Right cardiac atrium (tissue), 5 donors: Measurements from ENCODE around the gene ABHD1. TPM values are rescaled to one million over a fixed set of nuclear protein-coding genes. Genes with fewer than 3 reads are reported as not detected.

Experiments used
- ATAC-seq, 2 donors: fragments of 200-7000 bp; cut with Tn5 transposase; one replicate each; pipeline versions ENCODE4 v1.8.0 to v1.9.1; 2020; ENCODE audit warnings: moderate library complexity in 2 of 2, mild to moderate bottlenecking in 1 of 2
- DNase-seq, 3 donors: peaks; one replicate each; pipeline ENCODE4 v3.0.0-alpha.2; 2020
- H3K27ac ChIP-seq: one replicate; pipeline ENCODE4 v1.5.1; 2013; ENCODE audit warnings: mild to moderate bottlenecking, low read length, control low read depth, moderate library complexity
- H3K27me3 ChIP-seq: one replicate; pipeline ENCODE4 v1.6.1; 2013; ENCODE audit not compliant: control insufficient read depth, insufficient read depth
- H3K4me1 ChIP-seq: one replicate; pipeline ENCODE4 v1.6.1; 2013; ENCODE audit warnings: low read length; ENCODE audit not compliant: control insufficient read depth, insufficient read depth
- H3K4me3 ChIP-seq: one replicate; pipeline ENCODE4 v1.5.1; 2013; ENCODE audit warnings: low read length, control low read depth
- H3K9me3 ChIP-seq: one replicate; pipeline ENCODE4 v1.6.1; 2013; ENCODE audit warnings: low read length; ENCODE audit not compliant: control insufficient read depth
- WGBS: extraction: QIAGEN DNeasy Blood & Tissue Kit; methylation state at CpG from one replicate; pipeline ENCODE4 v1.1.7; 2013; 5-methylcytosine and 5-hydroxymethylcytosine counted together
- intact Hi-C, 4 donors: fragments of 100-400 bp; cut with DNase I; formaldehyde crosslinking; loops; one replicate each; pipeline versions ENCODE4 v1.11.0 to v1.14.0; 2022 to 2023
- polyA plus RNA-seq: library from polyadenylated mRNA; stranded (reverse); fragments of 200-250 nt; gene quantifications from one replicate; pipeline ENCODE4 v1.2.3, GENCODE V29; 2013
- total RNA-seq, 4 donors: library from RNA; stranded (reverse); fragmentation: NEBNext Ultra II Directional; extraction: Animal tissue kit (Norgen Biotek cat#: 25700); gene quantifications; one replicate each; pipeline ENCODE4 v1.2.1, GENCODE V29; 2021
- donor health status: healthy with polysubstance abuse.
- donor health status: DM: no; HTN: yes; CAD: no.
- donor health status: DM: no; HTN: no; CAD: no.
- donor health status: DM: no; HTN: yes; CAD: no; lungs with severe emphysema.
- donor health status: DM: yes; HTN: yes; CAD: no.

Gene ABHD1
- total and polyA plus RNA-seq, 5 donors = 1.6 to 5.1 (median 2.9) TPM

DNA sequence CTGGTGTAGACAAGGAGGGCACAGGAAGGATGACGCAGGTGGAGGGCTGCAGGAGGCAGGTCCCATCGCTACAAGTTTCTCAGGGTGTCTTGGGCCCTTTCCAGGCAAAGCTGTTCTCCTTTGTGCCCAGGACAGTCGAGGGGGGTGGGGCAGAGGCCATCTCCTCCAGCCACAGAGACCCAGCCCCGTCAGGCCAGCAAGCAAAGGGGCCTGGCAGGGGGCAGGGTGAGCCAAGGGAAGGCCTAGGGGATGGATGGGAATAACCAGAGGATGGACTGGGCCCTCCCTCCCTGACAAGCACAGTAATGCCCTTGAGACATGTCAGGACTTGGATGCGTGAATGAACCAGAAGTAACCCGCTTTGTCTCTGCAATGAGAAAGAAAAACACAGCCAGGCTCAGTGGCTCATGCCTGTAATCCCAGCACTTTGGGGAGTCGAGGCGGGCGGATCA lies 31.5 kb downstream of the ABHD1 start:
- no peak for ATAC-seq

DNA sequence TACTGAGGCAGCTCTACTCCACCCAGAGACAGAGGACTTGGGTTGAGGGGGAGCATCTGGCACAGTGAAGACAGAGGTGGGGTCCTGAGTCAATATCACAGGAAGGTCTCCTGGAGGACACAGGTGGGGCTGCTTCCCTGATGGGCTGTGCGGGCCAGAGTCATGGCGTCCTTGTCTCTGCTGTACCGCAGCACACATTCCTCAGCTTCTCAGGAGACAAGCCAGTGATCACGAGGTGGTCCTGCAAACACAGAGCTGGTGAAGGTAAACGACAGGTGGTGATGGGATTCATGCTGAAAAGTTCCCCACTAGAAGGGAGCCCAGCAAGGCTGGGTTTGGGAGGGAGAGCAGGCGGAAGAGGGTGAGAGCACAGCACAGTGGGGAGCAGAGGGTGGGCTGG lies 34.9 kb downstream of the ABHD1 start:
- H3K4me3 ChIP-seq = no peak overlapping the region
- no peak for DNase-seq
- no peaks in the 10 kb centered on the region for H3K27me3 ChIP-seq
- no peaks in the 10 kb centered on the region for H3K4me1 ChIP-seq
- no peak overlapping the region for H3K27ac ChIP-seq
- no peak for ATAC-seq
- no peaks in the 10 kb centered on the region for H3K9me3 ChIP-seq
- WGBS = 71% methylated on average over 6 of the region's 6 CpGs
- intact Hi-C loops = no loop called here

More for the DNA sequence above, 31.5 kb downstream of the ABHD1 start:
- no peak for DNase-seq
- Histone ChIP-seq H3K4me3 (no peak overlapping the region), H3K4me1 (no peaks in the 10 kb centered on the region), H3K9me3 (no peaks in the 10 kb centered on the region), H3K27ac (no peak overlapping the region), H3K27me3 (no peaks in the 10 kb centered on the region)
- 77% methylated on average over 9 of the region's 9 CpGs for WGBS
- intact Hi-C loops = no loop called here

DNA sequence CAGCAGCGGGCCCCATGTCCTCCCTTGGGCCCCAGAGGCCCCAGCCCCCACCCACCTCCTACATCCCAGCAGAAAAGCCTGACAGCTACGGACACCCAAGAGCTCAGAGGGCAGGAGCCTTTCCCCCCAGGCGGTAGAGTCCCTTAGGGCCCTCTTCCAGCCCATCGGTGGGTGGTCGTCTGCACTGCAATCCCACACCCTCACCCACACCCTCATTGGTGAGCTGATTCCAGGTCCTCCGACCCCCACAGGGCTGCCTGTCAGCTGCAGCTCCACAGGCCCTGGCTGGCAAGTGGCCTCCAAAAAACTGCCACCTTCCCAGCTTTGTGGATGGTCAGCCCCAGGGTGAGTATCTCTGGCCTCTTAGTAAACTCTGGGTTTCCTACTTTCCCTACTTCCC lies 35.7 kb downstream of the ABHD1 start:
- Histone ChIP-seq H3K9me3 (no peaks in the 10 kb centered on the region), H3K27me3 (no peaks in the 10 kb centered on the region), H3K4me3 (no peak overlapping the region), H3K4me1 (no peaks in the 10 kb centered on the region), H3K27ac (no peak overlapping the region)
- WGBS = 70% methylated on average over 6 of the region's 6 CpGs
- ATAC-seq (no peak), DNase-seq (no peak)
- intact Hi-C loops = no loop called here

DNA sequence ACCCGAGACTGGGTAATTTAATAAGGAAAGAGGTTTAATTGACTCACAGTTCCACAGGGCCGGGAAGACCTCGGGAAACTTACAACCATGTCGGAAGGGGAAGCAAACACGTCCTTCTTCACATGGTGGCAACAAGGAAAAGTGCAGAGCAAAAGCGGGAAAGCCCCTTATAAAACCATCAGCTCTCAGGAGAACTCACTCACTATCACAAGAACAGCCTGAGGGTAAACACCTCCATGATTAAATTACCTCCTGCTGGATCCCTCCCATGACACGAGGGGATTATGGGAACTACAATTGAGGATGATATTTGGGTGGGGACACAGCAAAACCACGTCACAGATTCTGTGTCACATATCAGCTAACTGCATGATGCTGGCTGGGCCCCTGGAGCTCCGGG lies 36.6 kb downstream of the ABHD1 start:
- intact Hi-C loops = no loop called here
- Histone ChIP-seq H3K9me3 (no peaks in the 10 kb centered on the region), H3K4me3 (no peak overlapping the region), H3K27me3 (no peaks in the 10 kb centered on the region), H3K27ac (no peak overlapping the region), H3K4me1 (no peaks in the 10 kb centered on the region)
- WGBS = 80% methylated on average over 9 of the region's 9 CpGs
- no peak for ATAC-seq
- DNase-seq = no peak

DNA sequence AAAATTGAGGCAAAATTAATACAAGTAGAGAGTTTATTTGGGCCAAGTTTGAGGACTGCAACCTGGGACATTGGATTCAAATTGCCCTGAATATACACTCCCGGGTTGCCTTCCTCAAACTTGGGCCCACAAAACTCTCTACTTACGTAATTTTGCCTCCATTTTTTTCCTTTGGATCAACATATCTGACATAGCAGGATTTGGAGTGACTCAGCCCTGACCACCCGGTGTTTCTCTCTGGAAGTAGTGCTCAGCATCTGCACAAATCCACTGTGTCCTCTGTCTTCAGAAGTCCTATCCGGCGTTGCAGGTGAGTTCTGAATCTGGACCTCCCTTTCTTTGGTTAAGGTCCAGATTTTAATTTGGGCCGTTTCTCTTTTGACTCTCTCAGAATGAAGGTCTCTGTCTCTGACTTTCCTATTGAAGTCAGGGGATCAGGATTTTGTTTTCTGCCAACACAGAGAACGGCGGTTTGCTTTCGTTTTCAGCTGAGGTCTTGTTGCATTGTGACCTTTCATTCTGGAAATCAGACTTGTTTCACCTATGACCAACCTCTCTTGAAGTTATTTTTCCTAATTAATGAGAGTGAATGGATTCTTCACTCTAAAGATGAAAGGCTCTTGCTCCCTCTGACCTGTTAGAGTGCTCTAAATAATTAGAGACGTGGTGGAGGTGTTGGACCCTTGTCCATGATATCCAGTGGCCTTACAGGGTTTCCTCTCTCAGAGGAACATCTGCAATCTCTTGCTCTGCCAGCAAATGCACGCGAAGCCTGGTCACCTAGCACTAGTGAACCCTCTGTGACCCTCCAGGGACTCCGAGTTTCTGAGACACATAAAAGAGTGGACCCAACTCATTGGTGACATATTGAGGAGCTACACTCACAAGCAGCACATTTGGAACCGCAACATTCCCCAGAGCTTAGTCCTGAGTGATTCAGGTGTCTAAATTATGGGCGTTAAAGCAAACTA lies 38.8 kb downstream of the ABHD1 start:
- H3K27me3 ChIP-seq = no peaks in the 10 kb centered on the region
- H3K4me1 ChIP-seq = no peaks in the 10 kb centered on the region
- intact Hi-C loops = no loop called here
- DNase-seq (no peak), ATAC-seq (no peak)
- no peaks in the 10 kb centered on the region for H3K9me3 ChIP-seq
- H3K27ac ChIP-seq = no peak overlapping the region
- H3K4me3 ChIP-seq = no peak overlapping the region
- whole genome bisulfite sequencing = 83% methylated on average over 15 of the region's 15 CpGs

DNA sequence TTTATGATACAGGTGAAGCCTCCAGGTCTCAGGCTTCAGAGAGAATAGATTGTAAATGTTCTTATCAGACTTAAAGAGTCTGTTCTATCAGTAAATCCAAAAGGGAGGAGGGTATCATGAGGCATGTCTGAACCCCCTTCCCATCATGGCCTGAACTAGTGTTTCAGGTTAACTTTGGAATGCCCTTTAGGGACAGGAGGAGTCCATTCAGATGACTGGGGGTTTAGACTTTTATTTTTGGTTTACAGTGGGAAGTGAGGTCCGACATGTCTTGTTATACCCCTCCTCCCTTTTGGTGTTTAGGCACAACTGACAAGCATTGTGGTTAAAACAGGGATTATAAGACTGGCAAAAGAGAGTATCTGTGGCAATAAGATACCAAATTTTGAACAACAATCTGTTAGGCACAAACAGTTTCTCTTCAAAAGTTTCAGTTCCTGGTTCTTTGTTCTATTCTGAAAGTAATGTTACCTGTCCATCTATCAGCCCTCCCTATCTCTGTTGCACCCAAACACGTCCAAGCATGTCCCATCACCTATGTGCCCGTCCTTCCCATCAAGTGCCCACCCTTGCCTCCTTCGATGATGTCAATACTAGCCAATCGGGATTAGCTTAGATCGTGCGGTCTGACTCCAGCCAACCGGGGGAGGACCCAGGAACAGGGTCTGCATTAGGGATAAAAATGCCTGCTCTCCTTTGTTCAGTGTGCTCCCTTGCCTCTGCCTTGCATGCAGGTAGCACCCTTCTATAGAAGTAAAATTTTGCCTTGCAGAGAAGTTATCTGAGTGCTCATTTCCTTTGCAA lies 41.5 kb downstream of the ABHD1 start:
- WGBS = 81% methylated on average over 8 of the region's 8 CpGs
- no peak for DNase-seq
- ATAC-seq = no peak
- Histone ChIP-seq H3K27ac (no peak overlapping the region), H3K27me3 (no peaks in the 10 kb centered on the region), H3K4me3 (no peak overlapping the region), H3K4me1 (no peaks in the 10 kb centered on the region), H3K9me3 (no peaks in the 10 kb centered on the region)
- intact Hi-C loops = no loop called here

DNA sequence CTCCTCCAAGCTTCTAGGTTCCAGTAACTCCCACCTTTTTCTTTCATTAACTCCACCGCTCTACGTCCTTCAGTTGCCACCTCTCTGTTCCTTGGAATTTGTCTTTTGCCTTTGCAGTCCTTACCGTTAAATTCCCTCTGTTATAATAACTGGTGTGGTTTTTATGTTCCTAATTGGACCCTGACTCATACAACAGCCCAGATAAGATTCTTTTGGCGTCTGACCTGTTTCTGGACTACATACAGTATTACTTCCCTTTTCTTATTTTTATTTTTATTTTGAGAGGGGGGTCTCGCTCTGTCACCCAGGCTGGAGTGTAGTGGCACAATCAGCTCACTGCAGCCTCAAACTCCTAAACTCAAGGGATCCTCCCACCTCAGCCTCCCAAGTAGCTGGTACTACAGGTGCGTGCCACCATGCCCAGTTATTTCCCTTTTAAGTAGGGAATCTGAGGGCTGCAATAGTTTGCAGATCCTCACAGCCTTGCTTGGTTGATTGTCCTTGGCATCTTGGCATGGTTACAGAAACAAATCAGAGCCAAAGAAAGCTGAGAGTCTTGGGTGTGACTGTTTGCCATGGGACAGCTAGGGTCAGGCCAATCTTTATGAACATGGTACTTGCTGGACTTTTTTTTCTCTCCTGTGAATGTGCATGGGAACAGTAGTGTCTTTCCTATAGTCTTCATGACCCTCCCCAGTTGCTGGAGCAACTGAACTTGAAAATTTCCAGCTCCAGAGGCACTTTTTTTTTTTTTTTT lies 47.1 kb downstream of the ABHD1 start:
- H3K27me3 ChIP-seq = no peaks in the 10 kb centered on the region
- H3K4me3 ChIP-seq = no peak overlapping the region
- intact Hi-C loops = no loop called here
- ATAC-seq (no peak), DNase-seq (no peak)
- no peaks in the 10 kb centered on the region for H3K4me1 ChIP-seq
- no peak overlapping the region for H3K27ac ChIP-seq
- 66% methylated on average over 6 of the region's 6 CpGs for WGBS
- H3K9me3 ChIP-seq = no peaks in the 10 kb centered on the region

DNA sequence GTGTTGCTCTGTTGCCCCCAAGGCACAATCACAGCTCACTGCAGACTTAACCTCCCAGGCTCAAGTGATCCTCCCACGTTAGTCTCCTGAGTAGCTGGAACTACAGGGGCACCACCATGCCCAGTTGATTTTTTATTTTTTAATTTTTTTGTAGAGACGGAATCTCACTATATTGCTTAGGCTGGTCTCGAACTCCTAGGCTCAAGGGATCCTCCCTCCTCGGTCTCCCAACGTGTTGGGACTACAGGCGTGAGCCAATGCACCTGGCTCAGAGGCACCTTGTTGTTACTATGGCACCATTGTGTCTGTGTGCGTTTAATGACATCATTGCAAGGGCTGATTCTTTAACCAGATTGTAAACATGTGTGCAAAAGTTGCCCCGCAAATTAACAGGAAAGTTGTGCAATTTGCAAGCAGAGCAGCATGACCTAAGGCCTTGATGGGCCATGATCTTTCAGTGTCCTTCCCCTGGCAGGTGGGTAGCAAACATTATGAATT lies 47.8 kb downstream of the ABHD1 start:
- Histone ChIP-seq H3K4me3 (no peak overlapping the region), H3K27ac (no peak overlapping the region), H3K4me1 (no peaks in the 10 kb centered on the region), H3K27me3 (no peaks in the 10 kb centered on the region), H3K9me3 (no peaks in the 10 kb centered on the region)
- WGBS = 77% methylated on average over 8 of the region's 8 CpGs
- DNase-seq (no peak), ATAC-seq (no peak)
- intact Hi-C loops = no loop called here

DNA sequence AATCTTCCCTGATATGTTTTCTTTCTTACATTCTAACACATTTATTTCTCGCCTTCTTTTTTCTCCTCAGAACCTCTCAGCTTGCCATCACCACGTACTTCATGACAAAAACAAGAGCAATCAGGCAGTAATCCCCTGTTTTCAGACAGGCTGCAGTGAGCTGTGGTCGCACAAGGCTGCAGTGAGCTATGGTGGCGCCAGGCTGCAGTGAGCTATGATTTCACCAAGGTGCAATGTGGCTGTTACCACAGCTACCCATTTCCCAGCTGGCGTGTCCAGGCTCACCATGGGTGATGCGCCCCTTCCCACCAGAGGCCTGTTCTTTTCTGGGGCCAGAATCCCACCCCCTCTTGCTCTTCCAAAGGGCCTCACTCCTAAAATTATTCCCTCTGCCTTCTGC lies 51.0 kb downstream of the ABHD1 start:
- no peak for DNase-seq
- WGBS = 66% methylated on average over 6 of the region's 6 CpGs
- Histone ChIP-seq H3K4me1 (no peaks in the 10 kb centered on the region), H3K27ac (no peak overlapping the region), H3K9me3 (no peaks in the 10 kb centered on the region), H3K27me3 (no peaks in the 10 kb centered on the region), H3K4me3 (no peak overlapping the region)
- intact Hi-C loops = no loop called here
- no peak for ATAC-seq

DNA sequence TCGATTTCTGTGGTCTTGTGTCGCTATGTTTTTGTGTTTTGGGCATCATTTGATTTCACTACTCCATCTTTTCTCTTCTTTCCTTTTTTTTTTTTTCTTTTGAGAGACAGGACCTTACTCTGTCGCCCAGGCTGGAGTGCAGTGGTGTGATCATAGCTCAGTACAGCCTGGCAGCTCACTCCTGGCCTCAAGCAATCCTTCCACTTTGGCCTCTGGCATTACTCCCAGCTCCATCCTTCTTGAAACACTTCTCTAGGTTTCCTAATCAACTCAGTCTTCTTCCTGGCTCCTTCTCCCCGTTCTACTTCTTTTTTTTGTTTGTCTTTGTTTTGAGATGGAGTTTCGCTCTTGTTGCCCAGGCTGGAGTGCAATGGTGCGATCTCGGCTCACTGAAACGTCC lies 51.7 kb downstream of the ABHD1 start:
- 72% methylated on average over 8 of the region's 8 CpGs for WGBS
- intact Hi-C loops = no loop called here

More for the DNA sequence above, 51.7 kb downstream of the ABHD1 start:
- Histone ChIP-seq H3K4me1 (no peaks in the 10 kb centered on the region), H3K4me3 (no peak overlapping the region), H3K27me3 (no peaks in the 10 kb centered on the region), H3K27ac (no peak overlapping the region), H3K9me3 (no peaks in the 10 kb centered on the region)
- DNase-seq (no peak), ATAC-seq (no peak)
